HG03097 (cell line): ENCODE data around the gene RUNX1.

Experiments
- ATAC-seq: cut with Tn5 transposase; IDR thresholded peaks from one replicate; pipeline ENCODE4 v1.9.1; 2021; ENCODE audit not compliant: unreplicated experiment, low FRiP score

Gene RUNX1

DNA sequence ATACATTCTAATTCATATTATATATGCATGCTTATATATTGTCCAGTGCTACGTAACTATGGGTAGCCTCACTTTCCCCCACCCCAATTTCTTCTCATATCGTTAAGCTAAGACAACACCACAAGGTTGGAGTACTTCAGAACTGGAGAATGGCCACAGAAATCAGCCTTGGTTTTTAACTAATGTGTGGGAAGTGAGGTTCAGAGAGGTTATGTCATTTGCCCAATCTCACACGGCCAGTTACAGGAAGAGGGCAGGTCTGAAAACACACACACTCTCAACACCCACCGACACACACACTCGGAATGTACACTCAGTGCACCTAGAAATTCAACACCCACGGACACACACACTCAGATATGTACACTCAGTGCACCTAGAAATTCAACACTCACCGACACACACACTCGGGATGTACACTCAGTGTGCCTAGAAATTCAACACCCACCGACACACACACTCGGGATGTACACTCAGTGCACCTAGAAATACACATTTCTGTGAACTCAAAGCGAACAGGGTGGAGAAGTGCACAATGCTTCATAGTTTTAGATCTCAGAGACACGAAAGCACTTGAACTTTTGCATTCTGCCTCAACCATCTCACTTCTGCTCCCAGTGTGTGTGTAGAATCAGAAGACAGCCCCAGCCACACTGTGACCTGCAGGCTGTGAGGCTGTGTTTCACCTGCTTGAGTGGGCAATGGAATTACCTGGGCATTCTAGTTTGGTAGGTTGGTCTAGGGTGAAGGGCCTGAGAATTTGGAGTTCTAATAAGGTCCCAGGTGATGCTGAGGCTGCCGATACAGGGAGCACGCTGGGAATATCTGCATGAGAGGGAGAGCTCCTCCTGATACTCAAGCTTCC, 209.9 kb downstream of the RUNX1 start:
- ATAC-seq = no peak

DNA sequence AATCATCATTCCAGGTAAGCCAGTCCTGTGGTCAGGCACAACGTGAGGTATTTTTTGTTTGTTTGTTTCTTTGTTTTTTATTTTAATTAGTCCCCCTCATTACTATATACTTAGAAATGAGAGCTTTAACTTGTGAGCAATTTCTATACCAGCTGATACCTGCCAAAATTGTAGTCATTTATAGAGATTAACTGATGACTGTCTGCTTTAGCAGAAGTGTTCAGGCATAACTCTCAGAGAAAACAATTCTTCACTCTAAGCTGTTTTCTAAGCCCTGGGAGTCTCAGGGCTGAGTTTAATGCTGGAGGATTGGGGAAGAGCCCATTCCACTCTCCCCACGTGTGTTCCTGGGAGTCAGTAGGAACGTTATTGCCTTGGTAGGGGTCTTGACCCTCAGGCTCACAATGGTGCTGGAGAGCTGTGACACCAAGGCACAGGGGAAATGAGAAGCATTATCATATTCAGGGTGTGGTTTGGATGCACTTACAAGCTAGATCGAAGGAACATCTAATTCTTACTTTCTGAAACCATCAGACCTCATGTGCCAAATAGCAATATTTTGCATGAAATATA, 212.1 kb downstream of the RUNX1 start:
- ATAC-seq = no peak

DNA sequence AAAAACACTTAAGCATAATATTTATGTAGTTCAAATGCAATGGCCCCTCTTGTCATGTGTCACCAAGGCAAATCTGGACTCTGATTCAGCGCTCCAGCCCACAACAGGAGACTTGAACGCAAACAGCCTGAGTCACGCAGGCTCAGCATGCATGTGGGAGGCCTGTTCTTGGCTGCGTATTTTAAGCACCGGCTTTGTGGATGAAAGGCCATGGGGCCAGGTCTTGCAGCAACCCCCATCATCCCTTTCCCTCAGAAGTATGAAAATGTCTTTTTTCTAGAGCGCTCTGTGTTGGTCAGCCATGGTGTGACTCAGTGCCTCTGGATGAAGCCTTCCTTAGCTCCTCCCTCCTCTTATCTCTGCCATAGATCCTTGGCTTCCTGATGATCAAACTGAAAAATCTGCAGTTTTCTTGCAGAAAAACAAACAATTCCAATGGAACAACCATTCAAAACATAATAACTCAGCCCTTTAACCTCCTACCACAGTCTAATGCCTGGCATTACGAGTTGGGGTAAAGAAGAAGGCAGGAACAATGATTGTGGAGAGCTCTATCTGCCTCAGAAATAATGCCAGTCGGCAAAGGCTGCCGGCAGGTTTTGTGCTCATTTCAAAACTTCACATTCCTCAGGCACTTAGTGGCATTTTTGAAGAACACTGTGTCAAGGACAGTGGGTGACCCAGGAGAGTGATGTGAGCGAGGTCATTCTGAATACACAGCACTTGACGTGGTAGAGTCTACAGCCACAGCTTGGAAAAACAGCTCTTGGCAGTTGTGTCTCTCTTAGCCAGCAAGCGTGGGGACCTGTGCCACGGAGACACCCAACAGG, 212.8 kb downstream of the RUNX1 start:
- ATAC-seq = no peak

DNA sequence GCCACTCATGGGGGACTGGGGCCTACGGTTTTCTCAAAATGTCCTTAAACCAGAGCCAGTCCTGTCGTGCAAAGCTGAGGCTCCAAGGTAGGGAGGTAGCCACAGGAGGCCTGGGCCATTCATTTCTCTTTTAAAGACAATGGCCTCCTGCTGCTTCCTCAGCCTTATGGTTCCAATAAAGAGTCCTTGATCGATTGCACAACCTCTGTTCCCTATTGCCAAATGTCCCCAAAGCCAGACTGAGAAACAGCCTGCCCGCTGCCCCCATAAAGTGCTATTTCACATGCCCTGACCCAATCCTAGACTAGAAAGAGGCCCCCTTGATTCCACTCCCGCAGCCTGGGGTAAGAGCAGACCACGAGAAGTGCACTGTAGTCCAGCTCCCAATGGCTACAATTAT, 213.6 kb downstream of the RUNX1 start:
- no peak for ATAC-seq

DNA sequence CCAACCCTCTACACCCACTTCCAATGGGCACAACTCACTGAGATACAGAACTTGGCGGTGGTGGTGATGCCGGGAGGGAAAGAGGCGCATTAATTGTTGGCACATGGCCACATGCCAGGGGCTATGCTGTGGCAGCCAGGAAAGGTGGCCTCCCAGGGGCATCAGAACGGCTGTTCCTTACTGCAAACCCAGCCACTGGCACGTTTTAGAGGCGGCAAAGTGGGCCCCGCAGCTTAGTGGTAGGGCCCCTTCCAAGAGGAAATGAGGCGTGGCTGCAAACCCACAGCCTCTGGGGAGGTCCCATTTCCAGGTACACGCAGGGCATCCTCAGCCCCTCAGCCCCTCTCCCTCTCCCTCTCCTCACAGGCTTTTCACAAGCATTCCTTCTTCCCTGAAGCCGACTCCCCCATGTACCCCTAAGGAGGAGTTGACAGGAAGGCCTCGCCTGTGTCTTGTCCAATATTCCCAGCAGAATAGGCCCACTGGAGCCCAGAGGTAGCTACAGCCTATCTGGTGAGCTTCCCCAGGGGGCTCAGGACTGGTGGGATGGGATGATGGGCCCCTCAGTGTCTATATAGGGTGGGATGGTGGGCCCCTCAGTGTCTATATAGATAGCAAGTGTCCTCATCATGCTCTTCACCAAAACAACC, 214.1 kb downstream of the RUNX1 start:
- no peak for ATAC-seq

DNA sequence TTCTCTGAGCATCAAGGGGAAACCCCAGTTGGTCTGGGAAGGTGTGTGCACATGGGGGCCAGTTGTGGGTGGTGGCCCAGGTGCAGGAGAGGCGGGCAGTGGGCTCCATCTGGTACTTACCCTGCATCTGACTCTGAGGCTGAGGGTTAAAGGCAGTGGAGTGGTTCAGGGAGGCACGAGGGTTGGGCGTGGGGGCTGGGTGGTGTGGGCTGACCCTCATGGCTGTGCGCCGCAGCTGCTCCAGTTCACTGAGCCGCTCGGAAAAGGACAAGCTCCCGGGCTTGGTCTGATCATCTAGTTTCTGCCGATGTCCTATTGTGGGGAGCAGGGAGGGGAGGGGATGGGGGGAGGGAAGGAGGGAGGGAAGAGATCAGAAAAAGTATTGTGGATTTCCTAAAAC, 214.8 kb downstream of the RUNX1 start:
- ATAC-seq = no peak

DNA sequence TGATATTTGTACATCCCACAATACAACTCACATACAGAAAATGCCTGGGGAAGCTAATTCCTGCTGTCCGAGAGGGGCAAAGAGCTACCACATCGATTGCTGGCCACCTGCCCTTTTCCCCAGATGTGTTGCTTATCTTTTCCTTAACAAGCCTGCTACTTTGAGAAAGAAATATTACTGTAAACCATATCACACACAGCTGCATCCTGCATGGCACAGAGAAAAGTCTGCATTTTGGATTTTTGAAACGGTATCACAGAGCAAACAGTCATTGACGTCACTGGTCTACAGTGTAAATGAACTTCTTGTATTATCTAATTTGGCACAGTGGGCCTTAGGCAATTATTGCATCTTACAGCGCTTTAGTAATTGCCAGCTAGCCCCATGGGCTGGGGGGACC, 215.6 kb downstream of the RUNX1 start:
- no peak for ATAC-seq

DNA sequence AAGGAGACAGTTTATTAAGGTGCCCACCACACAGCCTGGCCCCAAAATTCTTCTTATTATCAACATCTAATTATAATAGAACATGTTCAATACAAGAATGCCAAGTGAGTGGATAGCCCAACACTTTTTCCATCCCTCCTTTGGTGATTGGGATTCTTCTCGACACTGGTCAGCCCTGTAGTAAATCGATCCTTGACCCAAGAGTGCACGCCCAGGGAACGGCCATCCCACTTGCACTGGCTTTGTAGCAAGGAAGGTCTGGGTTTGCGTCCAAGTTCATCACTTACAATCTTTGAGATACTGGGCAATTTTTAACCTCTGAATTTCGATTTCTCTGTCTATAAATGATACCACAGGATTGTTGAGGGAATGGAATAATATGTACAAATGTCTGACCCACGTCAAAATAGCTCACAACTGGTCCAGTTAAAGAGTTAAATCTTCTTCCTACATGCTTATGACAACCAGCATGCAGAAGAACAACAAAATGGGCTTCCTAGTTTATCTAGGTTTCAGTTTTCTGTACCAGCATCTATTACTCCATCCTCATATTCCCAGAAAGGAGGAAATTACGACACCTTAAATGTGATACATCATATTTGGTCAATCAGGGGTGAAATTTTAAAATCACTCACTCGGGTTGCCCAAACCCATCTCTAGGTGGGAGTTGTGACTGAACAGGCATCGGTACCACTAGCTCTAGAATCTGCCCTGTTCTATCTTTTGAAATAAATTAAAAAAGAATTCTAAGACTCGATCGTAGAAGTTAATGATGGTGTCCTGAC, 218.5 kb downstream of the RUNX1 start:
- no peak for ATAC-seq

DNA sequence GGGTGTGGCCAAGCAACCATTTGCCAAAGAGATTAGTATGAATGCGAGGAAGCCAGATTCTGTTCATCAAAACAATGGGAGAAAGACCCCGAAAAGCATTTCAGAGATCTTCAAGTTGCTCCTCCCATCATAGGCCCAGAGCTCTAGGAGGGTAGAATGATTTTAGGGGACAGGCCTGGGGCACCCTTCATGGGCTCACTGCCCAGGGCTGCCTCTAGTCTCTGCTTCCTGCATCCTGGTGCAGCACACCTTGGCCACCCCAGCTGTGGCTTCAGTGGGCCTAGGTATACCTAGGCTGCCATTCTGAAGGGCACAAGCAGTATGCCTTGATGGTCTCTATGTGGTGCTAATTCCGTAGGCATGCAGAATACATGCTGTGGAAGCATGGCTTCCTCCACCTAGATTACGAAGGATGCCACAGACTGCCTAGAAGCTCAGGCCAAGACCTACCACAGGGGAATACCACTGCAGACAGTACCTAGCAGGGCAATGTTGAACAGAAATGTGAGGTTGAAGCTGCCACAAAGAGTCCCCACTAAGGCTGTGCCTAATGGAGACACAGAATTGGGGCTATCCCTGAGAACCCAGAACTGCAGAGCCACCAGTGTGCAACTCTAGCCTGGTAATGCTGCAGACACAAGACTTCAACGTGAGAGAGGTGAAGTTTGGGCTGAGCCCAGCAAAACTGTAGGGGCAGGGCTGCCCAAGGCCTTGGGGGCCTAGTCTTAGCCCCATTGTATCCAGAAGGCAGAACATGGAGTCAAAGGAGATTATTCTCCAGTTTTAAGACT, 221.5 kb downstream of the RUNX1 start:
- ATAC-seq = no peak

DNA sequence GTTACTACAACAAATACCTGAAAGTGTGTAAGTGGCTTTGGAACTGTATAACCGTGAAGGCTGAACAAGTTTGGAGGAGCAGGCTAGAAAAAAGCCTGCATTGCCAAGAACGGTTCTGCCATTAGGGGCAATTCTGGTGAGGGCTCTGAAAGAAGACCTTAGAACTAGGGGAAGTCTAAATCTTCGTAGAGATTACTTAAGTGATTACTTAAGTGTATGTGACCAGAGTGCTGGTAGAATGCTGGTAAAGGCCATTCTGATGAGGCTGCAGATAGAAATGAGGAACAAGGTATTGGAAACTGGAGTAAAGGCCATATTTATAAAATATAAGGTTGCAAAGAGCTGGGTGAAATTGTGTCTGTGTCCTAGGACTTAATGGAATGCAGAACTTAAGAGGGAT, 222.3 kb downstream of the RUNX1 start:
- no peak for ATAC-seq

DNA sequence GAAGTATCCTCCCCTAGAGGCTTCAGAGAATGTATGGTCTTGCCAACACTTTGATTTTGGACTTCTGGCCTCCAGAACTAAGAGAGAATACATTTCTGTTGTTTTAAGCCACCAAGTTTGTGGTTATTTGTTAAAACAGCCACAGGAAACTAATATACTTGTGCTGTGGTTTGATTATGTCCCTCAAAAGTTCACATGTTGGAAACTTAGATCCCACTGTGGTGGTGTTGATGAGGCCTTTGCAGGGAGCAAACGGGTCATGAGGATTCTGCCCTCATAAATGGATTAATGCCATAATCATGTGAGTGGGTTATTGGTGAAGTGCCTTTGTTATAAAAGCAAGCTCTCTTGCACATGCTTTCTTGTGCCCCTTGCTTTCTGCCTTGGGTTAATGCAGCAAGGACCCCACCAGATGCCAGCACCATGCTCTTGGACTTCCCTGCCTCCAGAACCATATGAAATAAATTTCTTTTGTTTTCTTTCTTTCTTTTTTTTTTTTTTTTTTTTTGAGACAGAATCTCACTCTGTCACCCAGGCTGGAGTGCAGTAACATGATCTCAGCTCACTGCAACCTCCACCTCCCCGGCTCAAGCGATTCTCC, 223.1 kb downstream of the RUNX1 start:
- ATAC-seq = no peak

DNA sequence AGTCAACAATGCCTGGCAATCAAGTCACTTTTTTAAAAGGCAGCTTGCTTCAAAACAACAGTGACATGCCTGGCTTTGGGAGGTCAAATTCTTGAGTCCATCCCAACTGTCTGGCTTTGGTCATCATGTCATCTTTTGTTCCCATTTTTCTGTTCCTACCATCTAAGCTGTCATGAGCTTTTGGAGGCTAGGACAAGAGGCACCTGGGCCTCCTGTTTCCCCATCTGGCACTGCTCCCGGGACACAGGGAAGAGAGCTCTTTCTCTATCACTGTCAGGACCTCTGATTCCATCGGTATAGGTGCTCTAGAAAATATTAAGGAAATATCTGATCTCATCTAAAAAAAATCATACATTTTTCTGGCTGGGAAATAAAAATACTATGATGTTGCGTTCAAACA, 224.0 kb downstream of the RUNX1 start:
- ATAC-seq = no peak

DNA sequence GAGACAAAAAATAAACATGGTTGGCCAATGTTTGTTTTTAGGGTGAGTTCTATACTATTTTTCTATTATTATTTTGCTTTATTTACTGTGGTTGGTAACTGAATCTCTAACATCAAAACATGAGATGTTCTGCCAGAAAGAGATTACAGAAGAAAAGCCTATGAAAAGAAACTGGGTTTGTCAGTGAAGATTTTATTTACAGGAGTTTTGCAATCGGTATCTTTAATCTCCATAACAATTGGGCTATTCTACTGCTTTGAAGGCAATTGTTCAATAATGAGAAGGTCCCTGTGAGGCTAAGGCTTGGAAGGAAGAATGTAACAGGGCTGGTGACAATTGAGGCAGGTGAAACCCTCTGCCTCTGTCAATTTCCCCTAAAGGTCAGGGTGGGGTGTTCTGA, 224.8 kb downstream of the RUNX1 start:
- ATAC-seq = no peak

DNA sequence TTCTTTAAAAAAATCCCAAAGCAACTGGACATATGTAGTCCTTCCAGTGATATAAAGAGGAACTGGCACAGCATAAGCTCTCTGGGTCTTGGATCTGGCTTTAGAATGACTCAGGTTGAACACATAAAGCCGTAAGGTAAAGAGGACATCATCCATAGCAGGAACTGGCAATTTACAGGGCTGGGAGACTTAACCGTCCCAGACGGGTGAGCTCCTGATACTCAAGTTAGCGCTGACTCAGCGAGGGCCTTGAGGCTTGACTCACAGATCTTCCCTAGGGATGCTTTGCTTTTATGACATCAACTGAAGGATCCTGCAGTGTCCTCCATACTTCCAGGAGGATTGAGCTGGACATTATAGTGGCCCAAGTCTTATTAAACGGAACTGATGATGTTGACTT, 226.2 kb downstream of the RUNX1 start:
- ATAC-seq = no peak

DNA sequence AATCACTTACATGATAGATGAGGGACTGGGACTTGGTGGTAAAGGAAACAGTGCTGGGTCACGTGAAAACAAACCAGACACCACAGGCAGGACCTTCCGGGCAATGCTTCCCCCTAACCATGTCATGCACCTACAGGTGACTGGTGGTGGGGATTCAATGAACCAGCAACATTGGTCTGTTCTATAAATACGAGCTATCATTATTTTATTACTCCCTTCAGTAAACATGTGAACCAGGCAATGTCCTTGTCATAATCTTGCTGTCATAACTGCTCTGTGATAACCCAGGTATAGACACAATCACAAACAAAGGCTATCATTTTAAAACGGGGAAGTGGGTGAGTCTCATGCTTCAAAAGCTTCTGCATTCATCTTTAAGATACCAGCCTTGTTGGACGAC, 226.9 kb downstream of the RUNX1 start:
- no peak for ATAC-seq

DNA sequence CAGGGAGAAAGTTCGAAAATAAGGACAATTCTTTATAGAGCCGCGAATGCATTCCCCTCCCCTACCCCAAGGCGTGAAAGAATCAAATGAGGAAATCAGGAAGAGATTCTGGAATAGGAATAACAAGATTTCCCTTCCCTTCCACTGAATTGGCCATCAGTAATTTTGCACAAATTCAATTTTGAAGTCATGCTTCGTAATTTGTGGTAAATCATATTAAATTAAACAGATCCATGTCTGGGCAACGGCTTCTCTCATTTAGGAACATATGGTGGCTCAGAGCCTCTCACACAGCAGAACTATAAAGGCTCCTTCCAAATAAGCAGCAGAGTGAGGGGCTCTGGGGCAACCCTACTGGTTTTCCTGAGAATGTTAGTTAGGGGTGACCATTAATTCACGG, 227.4 kb downstream of the RUNX1 start:
- no peak for ATAC-seq

DNA sequence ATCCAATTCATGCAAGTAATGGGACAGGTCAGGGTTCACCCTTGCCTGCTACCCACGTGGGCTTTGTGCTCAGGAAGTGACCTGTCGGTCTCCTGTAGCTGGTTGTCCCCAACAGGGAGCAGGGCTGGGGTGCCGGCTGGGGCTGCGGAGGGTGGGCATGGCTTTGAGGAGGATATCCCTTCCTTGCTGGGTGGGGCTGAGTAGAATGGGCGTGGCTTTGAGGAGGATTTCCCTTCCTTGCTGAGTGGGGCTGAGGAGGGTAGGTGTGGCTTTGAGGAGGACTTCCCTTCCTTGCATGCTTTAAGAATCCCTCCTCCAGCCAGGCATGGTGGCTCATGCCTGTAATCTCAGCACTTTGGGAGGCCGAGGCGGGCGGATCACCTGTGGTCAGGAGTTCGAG, 229.1 kb downstream of the RUNX1 start:
- no peak for ATAC-seq

DNA sequence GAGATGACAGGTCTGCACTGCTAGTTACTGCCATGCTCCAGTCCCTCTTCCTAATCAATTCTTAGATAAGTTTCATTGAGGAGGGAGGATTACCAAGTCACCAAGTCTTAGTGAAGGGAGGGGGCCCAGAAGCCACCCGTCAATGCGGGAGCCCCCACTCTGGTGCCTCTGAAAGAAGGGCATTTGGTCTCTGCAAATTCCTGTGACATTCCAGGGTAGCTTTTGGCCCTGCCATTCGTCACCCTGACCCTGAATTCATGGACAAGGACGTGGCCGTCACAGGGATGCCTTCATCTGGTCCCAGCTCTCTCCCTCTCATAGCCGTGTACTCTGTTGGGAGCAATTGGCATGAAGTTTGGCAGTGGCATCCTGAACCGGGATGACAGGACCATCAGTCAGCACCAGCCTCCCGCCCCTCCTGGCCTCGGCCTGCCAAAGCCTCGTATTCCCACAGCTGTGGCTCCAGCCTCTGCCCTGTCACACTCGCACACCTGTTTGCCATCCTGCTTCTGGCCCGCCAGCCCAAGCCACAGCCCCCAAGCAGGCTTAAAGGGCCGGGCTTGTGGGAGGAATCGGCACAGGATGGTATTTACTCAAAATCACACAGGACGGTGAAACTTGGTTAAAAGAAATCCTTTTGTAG, 229.6 kb downstream of the RUNX1 start:
- ATAC-seq = no peak
